ENCODE results near the gene RNF38. TPM values are rescaled to one million over a fixed set of nuclear protein-coding genes. Genes with fewer than 3 reads are reported as not detected.

Gene RNF38
- total RNA-seq, 6 experiments from 2014 or later: 6.8 to 13.5 (median 11.9) TPM

DNA sequence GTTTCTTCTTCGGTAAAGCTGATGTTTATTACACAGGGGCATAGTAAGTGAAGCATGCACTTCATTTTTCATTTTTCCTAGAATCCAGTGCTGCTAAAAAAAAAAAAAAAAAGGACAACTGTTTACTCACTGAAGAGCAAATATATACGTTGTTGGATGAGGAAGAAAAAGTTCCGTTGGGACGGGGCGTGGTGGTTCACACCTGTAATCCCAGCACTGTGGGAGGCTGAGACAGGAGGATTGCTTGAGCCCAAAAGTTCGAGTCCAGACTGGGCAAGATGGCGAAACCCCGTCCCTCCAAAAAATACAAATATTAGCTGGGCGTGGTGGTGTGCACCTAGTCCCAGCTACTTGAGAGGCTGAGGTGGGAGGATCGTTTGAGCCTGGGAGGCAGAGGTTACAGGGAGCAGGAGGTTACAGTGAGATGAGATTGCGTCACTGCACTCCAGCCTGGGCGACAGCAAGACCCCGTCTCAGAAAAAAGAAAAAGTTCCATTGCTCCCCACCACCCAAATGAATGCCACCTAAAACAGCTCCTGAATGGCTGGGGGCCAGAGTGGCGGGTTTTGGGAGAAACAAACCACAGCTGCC is 81.8 kb downstream of the RNF38 start:
- Histone ChIP-seq H3K9me3 (no peaks in the 10 kb centered on the region), H3K27me3 (no peaks in the 10 kb centered on the region), H3K4me3 (no peak overlapping the region), H3K4me1 (peaks cover 0 to 19% (median 0%) of the 10 kb centered on the region in 4 donors), H3K36me3 (no peaks in the 10 kb centered on the region), H3K27ac (no peak overlapping the region)
- intact Hi-C loops (cut with DNase I): no loop called here
- no peak for ATAC-seq
- DNase-seq: no peak
- no peak for TF ChIP-seq POLR2A (IDR thresholded peaks at IDR 0.05)
- TF ChIP-seq, protein P1, sequence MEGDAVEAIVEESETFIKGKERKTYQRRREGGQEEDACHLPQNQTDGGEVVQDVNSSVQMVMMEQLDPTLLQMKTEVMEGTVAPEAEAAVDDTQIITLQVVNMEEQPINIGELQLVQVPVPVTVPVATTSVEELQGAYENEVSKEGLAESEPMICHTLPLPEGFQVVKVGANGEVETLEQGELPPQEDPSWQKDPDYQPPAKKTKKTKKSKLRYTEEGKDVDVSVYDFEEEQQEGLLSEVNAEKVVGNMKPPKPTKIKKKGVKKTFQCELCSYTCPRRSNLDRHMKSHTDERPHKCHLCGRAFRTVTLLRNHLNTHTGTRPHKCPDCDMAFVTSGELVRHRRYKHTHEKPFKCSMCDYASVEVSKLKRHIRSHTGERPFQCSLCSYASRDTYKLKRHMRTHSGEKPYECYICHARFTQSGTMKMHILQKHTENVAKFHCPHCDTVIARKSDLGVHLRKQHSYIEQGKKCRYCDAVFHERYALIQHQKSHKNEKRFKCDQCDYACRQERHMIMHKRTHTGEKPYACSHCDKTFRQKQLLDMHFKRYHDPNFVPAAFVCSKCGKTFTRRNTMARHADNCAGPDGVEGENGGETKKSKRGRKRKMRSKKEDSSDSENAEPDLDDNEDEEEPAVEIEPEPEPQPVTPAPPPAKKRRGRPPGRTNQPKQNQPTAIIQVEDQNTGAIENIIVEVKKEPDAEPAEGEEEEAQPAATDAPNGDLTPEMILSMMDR (IDR thresholded peaks at IDR 0.05): no peak
- WGBS (ENCODE audit: insufficient coverage, low coverage, low lambda C conversion rate, missing lambda C conversion rate): 81% methylated on average over 10 of the region's 14 CpGs

DNA sequence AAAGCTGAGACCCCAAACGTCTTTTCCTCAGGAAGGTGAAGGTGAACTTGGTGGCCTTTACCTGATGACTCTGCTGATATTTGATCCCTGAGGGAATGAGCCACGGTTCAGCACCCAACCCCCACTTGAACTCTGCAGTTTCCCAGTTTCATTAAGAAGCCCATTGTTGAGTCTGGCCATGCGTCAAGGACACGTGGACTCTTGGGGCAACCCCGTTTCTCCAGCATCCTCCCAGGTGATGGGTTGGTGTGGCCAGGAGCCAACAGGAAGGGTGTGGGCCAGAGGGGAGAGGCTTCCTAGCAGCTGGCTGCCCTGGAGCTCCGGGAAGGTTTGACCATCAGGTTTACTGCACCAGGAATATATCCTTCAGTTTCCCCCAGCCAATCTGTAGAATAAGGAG is 82.3 kb downstream of the RNF38 start:
- TF ChIP-seq, protein P1 (IDR thresholded peaks at IDR 0.05): no peak
- TF ChIP-seq POLR2A (IDR thresholded peaks at IDR 0.05): no peak
- Histone ChIP-seq H3K27me3 (no peaks in the 10 kb centered on the region), H3K27ac (no peak overlapping the region), H3K4me1 (peaks cover 0 to 19% (median 0%) of the 10 kb centered on the region in 4 donors), H3K36me3 (no peaks in the 10 kb centered on the region), H3K9me3 (no peaks in the 10 kb centered on the region), H3K4me3 (no peak overlapping the region)
- whole genome bisulfite sequencing (ENCODE audit: insufficient coverage, low coverage, low lambda C conversion rate, missing lambda C conversion rate): 23% methylated on average over 2 of the region's 6 CpGs
- no peak for ATAC-seq
- DNase-seq: no peak
- intact Hi-C loops (cut with DNase I): no loop called here

DNA sequence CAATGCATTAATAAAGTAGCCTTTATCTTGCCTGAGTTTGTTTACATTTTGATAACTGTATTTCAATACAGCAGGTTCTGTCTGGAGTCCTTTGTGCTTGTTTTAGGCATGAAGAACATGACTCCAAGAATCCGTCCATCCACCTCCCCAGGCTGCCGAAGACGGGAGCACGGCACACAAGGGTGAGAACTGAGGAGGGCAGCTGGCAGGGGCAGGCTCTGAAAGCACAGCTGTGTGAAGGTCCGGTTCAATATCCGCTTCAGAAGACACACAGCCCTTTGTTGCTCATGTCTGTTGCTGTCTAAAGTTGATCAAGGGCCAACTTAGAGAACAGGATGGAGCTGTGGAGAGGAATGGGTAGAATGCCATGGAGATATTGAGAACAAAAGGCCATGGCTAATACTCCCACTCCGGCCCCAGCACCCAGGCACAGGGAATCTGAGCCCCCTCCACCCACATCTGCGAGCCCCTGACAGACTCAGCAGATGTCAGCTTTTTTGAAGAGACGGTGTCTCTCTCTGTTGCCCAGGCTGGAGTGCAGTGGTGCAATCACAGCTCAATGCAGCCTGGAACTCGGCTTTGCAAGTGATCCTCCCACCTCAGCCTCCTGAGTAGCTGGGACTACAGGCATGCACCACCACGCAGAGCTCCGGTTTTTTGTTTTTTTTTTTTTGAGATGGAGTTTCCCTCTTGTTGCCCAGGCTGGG is 83.3 kb downstream of the RNF38 start:
- 52% methylated on average over 9 of the region's 12 CpGs for WGBS (ENCODE audit: insufficient coverage, low coverage, low lambda C conversion rate, missing lambda C conversion rate)
- Histone ChIP-seq H3K4me1 (peaks cover 0 to 19% (median 0%) of the 10 kb centered on the region in 4 donors), H3K36me3 (no peaks in the 10 kb centered on the region), H3K9me3 (no peaks in the 10 kb centered on the region), H3K27ac (no peak overlapping the region), H3K27me3 (no peaks in the 10 kb centered on the region), H3K4me3 (no peak overlapping the region)
- TF ChIP-seq, protein P1 (IDR thresholded peaks at IDR 0.05): no peak
- TF ChIP-seq POLR2A (IDR thresholded peaks at IDR 0.05): no peak
- ATAC-seq (no peak), DNase-seq (no peak)
- intact Hi-C loops (cut with DNase I): no loop called here

DNA sequence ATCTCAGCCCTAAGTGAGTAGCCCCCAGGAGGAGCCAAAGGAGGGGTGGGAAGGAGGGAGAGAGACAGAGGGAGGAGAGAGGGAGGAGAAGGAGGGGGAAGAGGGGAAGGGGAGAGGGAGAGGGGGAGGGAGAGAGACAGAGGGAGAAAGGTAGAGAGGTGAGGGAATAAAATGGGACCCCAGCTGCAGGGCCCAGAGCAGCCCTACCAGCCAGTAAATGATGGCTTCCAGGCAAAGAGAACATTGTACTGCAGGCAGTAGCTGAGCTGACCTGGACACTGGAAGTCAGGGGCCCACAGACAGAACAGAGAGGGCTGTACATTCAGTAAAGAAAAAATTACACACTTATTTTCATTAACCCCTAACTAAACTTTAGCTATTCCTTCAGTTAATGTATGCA is 84.0 kb downstream of the RNF38 start:
- TF ChIP-seq POLR2A (IDR thresholded peaks at IDR 0.05): no peak
- TF ChIP-seq, protein P1 (IDR thresholded peaks at IDR 0.05): no peak
- Histone ChIP-seq H3K4me3 (no peak overlapping the region), H3K36me3 (no peaks in the 10 kb centered on the region), H3K27ac (no peak overlapping the region), H3K4me1 (peaks cover 0 to 19% (median 0%) of the 10 kb centered on the region in 4 donors), H3K27me3 (no peaks in the 10 kb centered on the region), H3K9me3 (no peaks in the 10 kb centered on the region)
- intact Hi-C loops (cut with DNase I): no loop called here
- DNase-seq (no peak), ATAC-seq (no peak)
